NCI-H1048 (cell line): ENCODE measurements around the gene USPL1.

Experiments used
- DNase-seq: peaks from one replicate; lab custom pipeline; 2025; lab: John Stamatoyannopoulos, UW

The USPL1 gene

GRCh38 chr13:30659980-30660379 is 42.3 kb downstream of the USPL1 start:
- no peak for DNase-seq

GRCh38 chr13:30660796-30661195 is 43.1 kb downstream of the USPL1 start:
- DNase-seq = no peak

GRCh38 chr13:30664689-30665275 is 47.1 kb downstream of the USPL1 start:
- DNase-seq = no peak

GRCh38 chr13:30665638-30666037 is 47.9 kb downstream of the USPL1 start:
- DNase-seq = no peak

GRCh38 chr13:30666113-30666512 is 48.4 kb downstream of the USPL1 start:
- no peak for DNase-seq

- no peak for DNase-seq
These were observed 49.3 kb downstream of the USPL1 start for GRCh38 chr13:30667014-30667413.

GRCh38 chr13:30668312-30668711 is 50.6 kb downstream of the USPL1 start:
- no peak for DNase-seq

GRCh38 chr13:30671271-30671815 is 53.6 kb downstream of the USPL1 start:
- DNase-seq = no peak

GRCh38 chr13:30673669-30674521 is 56.2 kb downstream of the USPL1 start:
- no peak for DNase-seq

- no peak for DNase-seq
These were observed 58.0 kb downstream of the USPL1 start for GRCh38 chr13:30675717-30676116.

- DNase-seq = no peak
These were observed 59.0 kb downstream of the USPL1 start for GRCh38 chr13:30676672-30677071.

GRCh38 chr13:30679483-30680330 is 62.0 kb downstream of the USPL1 start:
- no peak for DNase-seq

GRCh38 chr13:30681843-30682242 is 64.1 kb downstream of the USPL1 start:
- no peak for DNase-seq

- no peak for DNase-seq
These were observed 67.7 kb downstream of the USPL1 start for GRCh38 chr13:30685320-30685859.

- no peak for DNase-seq
These were observed 68.3 kb downstream of the USPL1 start for GRCh38 chr13:30685987-30686386.

- no peak for DNase-seq
These were observed 69.9 kb downstream of the USPL1 start for GRCh38 chr13:30687601-30688000.

- DNase-seq = no peak
These were observed 72.0 kb downstream of the USPL1 start for GRCh38 chr13:30689752-30690151.

GRCh38 chr13:30690282-30691188 is 72.8 kb downstream of the USPL1 start:
- DNase-seq = no peak

- DNase-seq = no peak
These were observed 74.4 kb downstream of the USPL1 start for GRCh38 chr13:30692113-30692512.

GRCh38 chr13:30696278-30697176 is 78.8 kb downstream of the USPL1 start:
- DNase-seq = no peak
